ENCODE data around the gene CEP162. TPM values are rescaled to one million over a fixed set of nuclear protein-coding genes. Genes with fewer than 3 reads are reported as not detected.
"Not testable (repeated sequence)": the region's sequence is repeated elsewhere in the genome, so short reads cannot be mapped to it uniquely, and the experiment has no call there.

The CEP162 gene
- total and polyA plus RNA-seq, 5 experiments from 2014 or later: 2.4 to 9.4 (median 7.7) TPM

GRCh38 chr6:84129588-84129987 lies 97.9 kb downstream of the CEP162 start:
- peaks cover 0 to 30% (median 9%) of the 10 kb centered on the region in 9 donors for H3K9me3 Mint-ChIP-seq
- H3K4me3 Mint-ChIP-seq, POLR2A ChIA-PET, H3K27me3 Mint-ChIP-seq, ATAC-seq, H3K4me1 Mint-ChIP-seq, DNase-seq: not testable (repeated sequence)
- peak overlapping the region in 1 of 10 donors; percentile 42 for H3K27ac Mint-ChIP-seq
- peaks cover 19 to 37% (median 23%) of the 10 kb centered on the region in 3 donors for H3K36me3 Mint-ChIP-seq

GRCh38 chr6:84123186-84123585 lies 104.3 kb downstream of the CEP162 start:
- Mint-ChIP-seq H3K27ac (no peak overlapping the region), H3K4me3 (no peak overlapping the region), H3K4me1 (no peaks in the 10 kb centered on the region), H3K27me3 (no peaks in the 10 kb centered on the region), H3K9me3 (peaks cover 0 to 7% (median 0%) of the 10 kb centered on the region in 9 donors), H3K36me3 (peaks cover 29 to 42% (median 41%) of the 10 kb centered on the region in 3 donors)
- no peak for ATAC-seq
- DNase-seq: no peak
- POLR2A ChIA-PET: no interaction called here

- ATAC-seq: no peak
- no peak for DNase-seq
- H3K4me3 Mint-ChIP-seq: no peak overlapping the region
These were observed 108.2 kb downstream of the CEP162 start for GRCh38 chr6:84119277-84119676.

GRCh38 chr6:84118191-84118590 lies 109.3 kb downstream of the CEP162 start:
- ATAC-seq (no peak), DNase-seq (no peak)
- Mint-ChIP-seq H3K9me3 (peaks cover 0 to 37% (median 16%) of the 10 kb centered on the region in 9 donors), H3K4me3 (no peak overlapping the region), H3K4me1 (no peaks in the 10 kb centered on the region), H3K27me3 (peaks cover 4 to 24% (median 9%) of the 10 kb centered on the region in 5 donors), H3K27ac (no peak overlapping the region), H3K36me3 (peaks cover 14 to 29% (median 18%) of the 10 kb centered on the region in 3 donors)
- POLR2A ChIA-PET: no interaction called here

More at GRCh38 chr6:84119277-84119676, 108.2 kb downstream of the CEP162 start:
- H3K27ac Mint-ChIP-seq: no peak overlapping the region
- POLR2A ChIA-PET: no interaction called here
- H3K36me3 Mint-ChIP-seq: peaks cover 25 to 29% (median 28%) of the 10 kb centered on the region in 3 donors
- peaks cover 0 to 31% (median 12%) of the 10 kb centered on the region in 9 donors for H3K9me3 Mint-ChIP-seq
- peaks cover 2 to 13% (median 6%) of the 10 kb centered on the region in 5 donors for H3K27me3 Mint-ChIP-seq
- H3K4me1 Mint-ChIP-seq: no peaks in the 10 kb centered on the region

- H3K27ac Mint-ChIP-seq, DNase-seq, POLR2A ChIA-PET, H3K4me3 Mint-ChIP-seq, ATAC-seq, H3K4me1 Mint-ChIP-seq: not testable (repeated sequence)
- H3K36me3 Mint-ChIP-seq: peaks cover 0 to 19% (median 0%) of the 10 kb centered on the region in 3 donors
- peaks cover 0 to 47% (median 19%) of the 10 kb centered on the region in 9 donors for H3K9me3 Mint-ChIP-seq
- peaks cover 4 to 41% (median 12%) of the 10 kb centered on the region in 5 donors for H3K27me3 Mint-ChIP-seq
These were observed 112.4 kb downstream of the CEP162 start for GRCh38 chr6:84114933-84115594.

GRCh38 chr6:84111351-84111750 lies 116.1 kb downstream of the CEP162 start:
- peaks cover 0 to 45% (median 14%) of the 10 kb centered on the region in 9 donors for H3K9me3 Mint-ChIP-seq
- H3K4me3 Mint-ChIP-seq, H3K4me1 Mint-ChIP-seq, ATAC-seq, POLR2A ChIA-PET, H3K27ac Mint-ChIP-seq, DNase-seq: not testable (repeated sequence)
- peaks cover 5 to 41% (median 12%) of the 10 kb centered on the region in 5 donors for H3K27me3 Mint-ChIP-seq
- peaks cover 0 to 13% (median 0%) of the 10 kb centered on the region in 3 donors for H3K36me3 Mint-ChIP-seq

GRCh38 chr6:84107495-84107894 lies 119.9 kb downstream of the CEP162 start:
- Mint-ChIP-seq H3K27me3 (peaks cover 7 to 22% (median 11%) of the 10 kb centered on the region in 5 donors), H3K9me3 (peaks cover 0 to 18% (median 3%) of the 10 kb centered on the region in 9 donors), H3K4me3 (no peak overlapping the region), H3K4me1 (no peaks in the 10 kb centered on the region), H3K36me3 (peaks cover 0 to 5% (median 0%) of the 10 kb centered on the region in 3 donors), H3K27ac (no peak overlapping the region)
- ATAC-seq (no peak), DNase-seq (no peak)
- POLR2A ChIA-PET: no interaction called here

- POLR2A ChIA-PET, H3K4me3 Mint-ChIP-seq, H3K27ac Mint-ChIP-seq, DNase-seq, H3K36me3 Mint-ChIP-seq, ATAC-seq, H3K4me1 Mint-ChIP-seq: not testable (repeated sequence)
- Mint-ChIP-seq H3K27me3 (peaks cover 9 to 29% (median 21%) of the 10 kb centered on the region in 5 donors), H3K9me3 (peaks cover 0 to 16% (median 3%) of the 10 kb centered on the region in 9 donors)
These were observed 122.1 kb downstream of the CEP162 start for GRCh38 chr6:84105215-84105924.

GRCh38 chr6:84103029-84103428 lies 124.4 kb downstream of the CEP162 start:
- H3K9me3 Mint-ChIP-seq: peaks cover 0 to 6% (median 0%) of the 10 kb centered on the region in 9 donors

GRCh38 chr6:84095156-84095555 lies 132.3 kb downstream of the CEP162 start:
- Mint-ChIP-seq H3K36me3 (no peaks in the 10 kb centered on the region), H3K27me3 (peaks cover 0 to 21% (median 7%) of the 10 kb centered on the region in 5 donors), H3K4me3 (no peak overlapping the region), H3K9me3 (peaks cover 0 to 3% (median 0%) of the 10 kb centered on the region in 9 donors), H3K27ac (no peak overlapping the region), H3K4me1 (no peaks in the 10 kb centered on the region)
- no peak for DNase-seq
- no peak for ATAC-seq
- POLR2A ChIA-PET: no interaction called here

More at GRCh38 chr6:84103029-84103428, 124.4 kb downstream of the CEP162 start:
- no peaks in the 10 kb centered on the region for H3K4me1 Mint-ChIP-seq
- DNase-seq (no peak), ATAC-seq (no peak)
- H3K36me3 Mint-ChIP-seq: peaks cover 0 to 5% (median 0%) of the 10 kb centered on the region in 3 donors
- H3K27ac Mint-ChIP-seq: no peak overlapping the region
- POLR2A ChIA-PET: no interaction called here
- H3K27me3 Mint-ChIP-seq: peaks cover 9 to 38% (median 19%) of the 10 kb centered on the region in 5 donors
- H3K4me3 Mint-ChIP-seq: no peak overlapping the region

- Mint-ChIP-seq H3K9me3 (peaks cover 0 to 3% (median 0%) of the 10 kb centered on the region in 9 donors), H3K27me3 (peaks cover 0 to 14% (median 9%) of the 10 kb centered on the region in 5 donors), H3K36me3 (no peaks in the 10 kb centered on the region), H3K4me1 (no peaks in the 10 kb centered on the region), H3K4me3 (no peak overlapping the region), H3K27ac (no peak overlapping the region)
- no peak for ATAC-seq
- POLR2A ChIA-PET: no interaction called here
- no peak for DNase-seq
These were observed 133.7 kb downstream of the CEP162 start for GRCh38 chr6:84093441-84094435.

GRCh38 chr6:84089552-84089951 lies 137.9 kb downstream of the CEP162 start:
- Mint-ChIP-seq H3K27me3 (peaks cover 1 to 18% (median 7%) of the 10 kb centered on the region in 5 donors), H3K9me3 (peaks cover 0 to 3% (median 0%) of the 10 kb centered on the region in 9 donors), H3K4me3 (no peak overlapping the region), H3K36me3 (no peaks in the 10 kb centered on the region), H3K4me1 (peaks cover 0 to 2% (median 0%) of the 10 kb centered on the region in 4 donors), H3K27ac (no peak overlapping the region)
- POLR2A ChIA-PET: no interaction called here
- ATAC-seq: no peak
- DNase-seq: no peak
